NB4 (cell line): ENCODE results near the gene KIF2C.
"Not testable (repeated sequence)": the region's sequence is repeated elsewhere in the genome, so short reads cannot be mapped to it uniquely, and the experiment has no call there.

ENCODE experiments used
- DNase-seq: peaks from one replicate; pipeline ENCODE4 v3.0.0; 2010; ENCODE audit warnings: low read depth
- H3K4me3 ChIP-seq: one replicate; pipeline ENCODE4 v1.5.1; 2011; ENCODE audit warnings: mild to moderate bottlenecking, low read depth, low read length, moderate library complexity
- MYC ChIP-seq: IDR thresholded peaks from 2 replicates; pipeline ENCODE4 v1.6.1; 2011; ENCODE audit warnings: low read depth, low read length
- POLR2A ChIP-seq: IDR thresholded peaks from 2 replicates; pipeline ENCODE4 v1.6.1; 2011; ENCODE audit warnings: mild to moderate bottlenecking; ENCODE audit not compliant: insufficient read length; ENCODE audit errors: extremely low read depth
- TF ChIP-seq, protein P1 (sequence below): IDR thresholded peaks from one replicate; pipeline ENCODE4 v1.5.1; 2012; ENCODE audit warnings: low read depth, low read length
- TF ChIP-seq, protein P2 (sequence below): IDR thresholded peaks from 2 replicates; pipeline ENCODE4 v1.6.1; 2011; ENCODE audit warnings: low read depth, low read length

Gene KIF2C

DNA sequence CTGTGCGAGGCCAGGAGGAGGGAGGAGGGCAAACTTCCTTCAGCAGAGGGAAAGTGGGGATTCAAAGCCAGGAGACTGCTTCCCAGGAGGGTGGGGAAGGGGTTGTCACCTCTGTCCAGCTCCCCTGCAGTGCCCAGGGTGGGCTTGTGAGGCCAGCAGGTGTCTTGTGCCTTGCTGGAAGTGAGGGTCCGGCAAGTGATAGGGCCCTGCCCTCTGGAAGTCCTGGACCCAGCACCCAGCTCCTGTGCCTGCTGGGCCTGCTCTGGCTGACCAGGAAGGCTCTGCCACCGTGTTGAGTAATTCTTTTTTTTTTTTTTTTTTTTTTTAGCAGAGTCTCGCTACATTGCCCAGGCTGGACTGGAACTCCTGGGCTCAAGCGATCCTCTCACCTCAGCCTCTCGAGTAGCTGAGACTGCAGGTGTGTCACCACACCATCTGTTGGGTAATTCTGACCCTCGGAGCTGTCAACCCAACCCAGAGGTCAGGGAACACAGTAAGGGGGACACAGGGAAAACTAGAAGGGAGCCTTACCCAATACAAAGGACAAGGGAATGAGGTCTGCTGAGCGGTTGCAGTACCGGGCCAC, 47.3 kb downstream of the KIF2C start:
- H3K4me3 ChIP-seq: no peak overlapping the region
- TF ChIP-seq POLR2A (no peak), MYC (no peak)
- TF ChIP-seq, protein P1, sequence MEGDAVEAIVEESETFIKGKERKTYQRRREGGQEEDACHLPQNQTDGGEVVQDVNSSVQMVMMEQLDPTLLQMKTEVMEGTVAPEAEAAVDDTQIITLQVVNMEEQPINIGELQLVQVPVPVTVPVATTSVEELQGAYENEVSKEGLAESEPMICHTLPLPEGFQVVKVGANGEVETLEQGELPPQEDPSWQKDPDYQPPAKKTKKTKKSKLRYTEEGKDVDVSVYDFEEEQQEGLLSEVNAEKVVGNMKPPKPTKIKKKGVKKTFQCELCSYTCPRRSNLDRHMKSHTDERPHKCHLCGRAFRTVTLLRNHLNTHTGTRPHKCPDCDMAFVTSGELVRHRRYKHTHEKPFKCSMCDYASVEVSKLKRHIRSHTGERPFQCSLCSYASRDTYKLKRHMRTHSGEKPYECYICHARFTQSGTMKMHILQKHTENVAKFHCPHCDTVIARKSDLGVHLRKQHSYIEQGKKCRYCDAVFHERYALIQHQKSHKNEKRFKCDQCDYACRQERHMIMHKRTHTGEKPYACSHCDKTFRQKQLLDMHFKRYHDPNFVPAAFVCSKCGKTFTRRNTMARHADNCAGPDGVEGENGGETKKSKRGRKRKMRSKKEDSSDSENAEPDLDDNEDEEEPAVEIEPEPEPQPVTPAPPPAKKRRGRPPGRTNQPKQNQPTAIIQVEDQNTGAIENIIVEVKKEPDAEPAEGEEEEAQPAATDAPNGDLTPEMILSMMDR: no peak
- TF ChIP-seq, protein P2, sequence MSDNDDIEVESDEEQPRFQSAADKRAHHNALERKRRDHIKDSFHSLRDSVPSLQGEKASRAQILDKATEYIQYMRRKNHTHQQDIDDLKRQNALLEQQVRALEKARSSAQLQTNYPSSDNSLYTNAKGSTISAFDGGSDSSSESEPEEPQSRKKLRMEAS: no peak
- no peak for DNase-seq

DNA sequence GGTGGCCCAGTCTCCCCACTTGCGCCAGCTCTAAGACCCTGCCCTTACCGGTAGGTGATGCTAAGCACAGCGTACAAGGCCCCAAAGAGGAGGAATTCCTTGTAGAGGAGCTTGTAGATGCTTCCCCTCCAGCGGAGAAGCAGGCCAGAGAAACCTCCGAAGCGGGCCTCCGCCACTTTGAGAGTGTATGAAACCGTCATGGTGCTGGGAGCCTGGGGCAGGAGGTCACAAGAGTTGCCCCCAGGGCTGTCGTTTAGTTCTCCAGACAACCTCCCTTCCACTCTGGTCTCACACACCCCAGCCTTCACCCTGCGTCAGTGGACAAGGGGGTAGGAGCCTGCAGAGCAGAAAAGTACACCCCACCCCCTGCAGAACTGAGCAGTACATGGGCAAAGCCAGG, 47.9 kb downstream of the KIF2C start:
- TF ChIP-seq, protein P2: no peak
- TF ChIP-seq POLR2A (no peak), MYC (no peak)
- TF ChIP-seq, protein P1: no peak
- no peak for DNase-seq
- H3K4me3 ChIP-seq: no peak overlapping the region

DNA sequence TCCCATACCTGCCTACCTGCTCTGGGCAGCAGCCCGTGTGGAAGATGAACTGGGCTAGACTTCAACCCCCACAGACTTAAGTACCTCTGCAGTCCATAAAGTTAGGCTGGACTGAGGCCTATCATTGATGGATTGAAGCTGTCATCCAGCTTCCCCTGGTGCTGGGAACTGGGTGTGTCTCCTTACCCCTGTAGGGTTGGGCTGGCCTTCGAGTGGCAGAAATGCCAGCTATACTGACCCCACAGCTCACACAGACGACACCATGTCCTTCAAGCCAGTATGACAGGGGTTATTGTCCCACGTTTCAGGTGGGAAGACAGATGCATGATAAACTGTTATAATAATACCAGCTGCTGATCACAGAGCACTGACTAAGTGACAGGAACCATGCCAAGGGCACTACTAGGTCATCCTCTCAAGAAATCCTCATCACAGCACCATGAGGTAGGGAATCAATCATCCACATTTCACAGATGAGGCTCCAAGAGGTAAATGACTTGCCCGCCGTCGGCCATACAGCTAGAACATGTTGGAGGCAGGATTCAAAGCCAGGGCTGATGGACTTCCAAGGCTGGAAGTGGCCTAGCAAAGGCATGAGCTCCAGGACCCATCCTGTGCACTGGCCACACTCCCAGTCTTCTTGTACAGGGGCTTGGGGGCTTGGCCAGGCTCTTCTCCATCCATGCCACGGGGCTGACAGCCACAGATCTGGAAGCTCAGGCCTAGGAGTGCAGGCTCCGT, 48.7 kb downstream of the KIF2C start, which contains the start of gene BEST4:
Gene BEST4 (minus strand): TSS at position 51 of the 741 bp plus-strand sequence. CDS start 465 bp downstream, outside the sequence.
- no peak within 1 kb of the TSS for H3K4me3 ChIP-seq
- TF ChIP-seq POLR2A: no peak
- TF ChIP-seq, protein P1: no peak
- no peak for TF ChIP-seq MYC
- TF ChIP-seq, protein P2: no peak
- no peak for DNase-seq

DNA sequence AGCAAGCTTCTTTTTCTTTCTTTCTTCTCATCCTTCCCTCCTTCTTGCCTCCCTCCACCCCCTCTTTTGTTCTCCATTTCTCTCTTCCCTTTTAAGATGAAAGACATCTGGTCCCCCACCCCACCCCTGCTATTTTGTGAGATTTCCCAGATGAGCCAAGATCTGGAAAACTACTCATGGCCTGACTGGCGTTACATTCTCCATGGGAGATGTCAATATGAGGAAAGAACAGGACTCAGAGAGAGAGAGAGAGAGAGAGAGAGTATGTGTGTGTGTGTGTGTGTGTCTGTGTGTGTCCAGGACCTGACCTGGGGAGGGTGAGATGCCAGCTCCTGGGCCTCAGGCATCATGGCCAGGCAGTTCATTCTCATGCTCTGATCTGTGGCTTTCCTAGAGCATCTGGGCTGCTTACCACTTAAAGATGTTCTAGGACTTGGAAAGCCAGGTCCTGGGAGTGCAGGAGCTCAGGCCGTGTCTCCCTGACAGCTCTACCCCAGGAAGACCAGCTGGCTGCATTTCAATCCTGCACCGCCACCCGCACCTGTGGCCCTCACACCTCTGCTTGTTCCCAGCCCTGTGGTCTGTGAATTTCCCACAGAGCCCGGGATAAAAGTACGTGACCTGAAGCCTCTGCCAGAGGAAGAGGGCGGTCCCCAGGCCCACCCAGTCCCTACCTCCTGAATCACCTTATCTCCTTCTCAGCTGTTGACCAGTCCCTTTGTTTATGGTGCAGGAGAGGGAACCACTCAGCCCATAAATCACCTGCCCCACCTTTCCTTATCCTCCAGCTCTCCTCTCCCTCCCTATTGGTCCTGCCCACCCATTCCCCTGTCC, 51.5 kb downstream of the KIF2C start:
- DNase-seq: no peak

DNA sequence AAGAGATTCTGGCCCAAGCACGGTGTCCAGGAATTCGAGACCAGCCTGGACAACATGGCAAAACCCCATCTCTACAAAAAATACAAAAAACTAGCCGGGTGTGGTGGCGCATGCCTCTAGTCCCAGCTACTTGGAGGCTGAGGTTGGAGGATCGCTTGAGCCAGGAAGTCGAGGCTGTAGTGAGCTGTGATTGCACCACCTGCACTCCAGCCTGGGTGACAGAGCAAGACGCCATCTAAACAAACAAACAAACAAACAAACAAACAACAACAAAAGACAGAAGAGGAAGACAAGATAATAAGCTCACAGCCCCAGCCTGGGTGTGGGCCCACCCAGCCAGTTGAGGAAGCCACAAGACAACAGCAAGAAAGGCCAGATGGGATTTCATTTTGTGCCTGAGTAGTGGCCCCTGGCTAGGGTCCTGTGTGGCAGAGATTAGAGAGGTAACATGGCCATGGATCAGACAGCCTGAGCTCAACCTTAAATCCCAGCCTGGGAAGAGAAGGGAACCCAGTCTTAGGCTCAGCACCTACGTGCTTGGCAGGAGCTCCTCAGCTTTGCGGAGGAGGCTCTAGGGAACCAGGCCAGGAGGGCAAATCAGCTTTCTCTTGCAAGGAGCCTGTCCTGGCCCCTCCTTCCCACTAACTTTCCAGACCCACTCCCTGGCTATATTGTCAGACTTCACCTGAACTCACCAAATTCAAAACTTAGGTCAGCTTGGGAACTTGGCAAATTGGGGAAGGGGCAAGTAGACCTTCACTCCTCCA, 53.3 kb downstream of the KIF2C start:
- no peak for TF ChIP-seq MYC
- TF ChIP-seq, protein P1: no peak
- TF ChIP-seq, protein P2: no peak
- no peak for DNase-seq
- H3K4me3 ChIP-seq: no peak overlapping the region

More for the DNA sequence above, 51.5 kb downstream of the KIF2C start:
- no peak overlapping the region for H3K4me3 ChIP-seq
- no peak for TF ChIP-seq POLR2A
- TF ChIP-seq, protein P2: no peak
- TF ChIP-seq MYC: no peak
- TF ChIP-seq, protein P1: no peak

DNA sequence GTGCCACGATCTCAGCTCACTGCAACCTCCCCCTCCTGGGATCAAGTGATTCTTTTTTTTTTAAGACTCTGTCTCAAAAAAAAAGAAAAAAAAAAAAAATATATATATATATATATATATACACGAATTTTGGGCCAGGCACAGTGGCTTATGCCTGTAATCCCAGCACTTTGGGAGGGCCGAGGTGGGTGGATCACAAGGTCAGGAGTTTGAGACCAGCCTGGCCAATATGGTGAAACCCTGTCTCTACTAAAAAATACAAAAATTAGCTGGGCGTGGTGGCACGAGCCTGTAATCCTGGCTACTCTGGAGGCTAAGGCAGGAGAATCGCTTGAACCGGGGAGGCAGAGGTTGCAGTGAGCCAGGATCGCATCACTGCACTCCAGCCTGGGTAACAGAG, 58.2 kb downstream of the KIF2C start:
- DNase-seq: not testable (repeated sequence)

More for the DNA sequence above, 58.2 kb downstream of the KIF2C start:
- not testable (repeated sequence) for H3K4me3 ChIP-seq
